Natural killer cell (primary cell): ENCODE data around the gene INPPL1. TPM values are rescaled to one million over a fixed set of nuclear protein-coding genes. Genes with fewer than 3 reads are reported as not detected.

Experiments
- ATAC-seq, 3 donors: fragments of 150-1000 bp in 2 of 3; fragments of 200-7000 bp in 1 of 3; cut with Tn5 transposase; 1 replicate in 1 of 3; 2 replicates in 2 of 3; pipeline ENCODE4 v1.10.0; 2021; ENCODE audit warnings: mild to moderate bottlenecking in 2 of 3, moderate library complexity in 2 of 3
- DNase-seq, 2 donors: peaks; one replicate each; pipeline versions ENCODE4 v3.0.0 to v3.0.0-alpha.2; 2013 to 2021; ENCODE audit warnings: mixed read lengths in 1 of 2
- H3K27ac ChIP-seq: one replicate; pipeline ENCODE4 v1.5.1; 2013; ENCODE audit warnings: mild to moderate bottlenecking, low read length
- H3K27me3 ChIP-seq: one replicate; pipeline ENCODE4 v1.6.1; 2013; ENCODE audit warnings: low read length; ENCODE audit not compliant: control insufficient read depth, insufficient read depth
- H3K36me3 ChIP-seq: one replicate; pipeline ENCODE4 v1.6.1; 2013; ENCODE audit warnings: low read length; ENCODE audit not compliant: control insufficient read depth, insufficient read depth
- H3K4me1 ChIP-seq: one replicate; pipeline ENCODE4 v1.6.1; 2013; ENCODE audit warnings: low read length; ENCODE audit not compliant: control insufficient read depth, insufficient read depth
- H3K4me3 ChIP-seq: one replicate; pipeline ENCODE4 v1.5.1; 2013; ENCODE audit warnings: low read length
- H3K9me3 ChIP-seq: one replicate; pipeline ENCODE4 v1.6.1; 2013; ENCODE audit warnings: low read length; ENCODE audit not compliant: control insufficient read depth, insufficient read depth
- H3K27ac Mint-ChIP-seq, 2 donors: one replicate each; pipeline ENCODE4 v1.8.0; 2022; ENCODE audit warnings: mild to moderate bottlenecking in 2 of 2, mixed read lengths in 2 of 2, moderate library complexity in 1 of 2
- H3K27me3 Mint-ChIP-seq, 2 donors: one replicate each; pipeline ENCODE4 v1.8.0; 2022; ENCODE audit warnings: low read depth in 2 of 2, mixed read lengths in 2 of 2
- H3K36me3 Mint-ChIP-seq: one replicate; pipeline ENCODE4 v1.8.0; 2022; ENCODE audit warnings: mixed read lengths
- H3K4me1 Mint-ChIP-seq, 2 donors: one replicate each; pipeline ENCODE4 v1.8.0; 2022; ENCODE audit warnings: mixed read lengths in 2 of 2
- H3K4me3 Mint-ChIP-seq: one replicate; pipeline ENCODE4 v1.8.0; 2022; ENCODE audit warnings: mild to moderate bottlenecking, moderate library complexity, mixed read lengths
- H3K9me3 Mint-ChIP-seq, 2 donors: one replicate each; pipeline ENCODE4 v1.8.0; 2022; ENCODE audit warnings: mixed read lengths in 2 of 2
- CTCF ChIP-seq: fragments of 200-600 bp; IDR thresholded peaks from one replicate; pipeline ENCODE4 v1.8.0; 2022; ENCODE audit warnings: antibody characterized with exemption
- whole genome bisulfite sequencing: methylation state at CpG from one replicate; pipeline ENCODE4 v1.1.7; 2013; ENCODE audit warnings: missing lambda C conversion rate; ENCODE audit not compliant: insufficient coverage; 5-methylcytosine and 5-hydroxymethylcytosine counted together
- intact Hi-C: fragments of 100-400 bp; cut with micrococcal nuclease; formaldehyde crosslinking; loops from one replicate; pipeline ENCODE4 v1.14.2; 2022
- total RNA-seq, 4 donors: library from RNA; stranded (reverse); fragments of 120-200 nt in 1 of 4; gene quantifications; one replicate each; pipeline versions ENCODE4 v1.2.3 to v1.2.4, GENCODE V29; 2013 to 2022

Gene INPPL1
- total RNA-seq, 3 donors from 2014 or later (not counting 1 experiment from before 2014, with no cell fraction given) = 193 to 207 (median 195) TPM

GRCh38 chr11:72233056-72233772 is 8.6 kb downstream of the INPPL1 start:
- intact Hi-C loops = no loop called here
- H3K36me3 Mint-ChIP-seq = no peaks in the 10 kb centered on the region
- Histone ChIP-seq H3K36me3 (peaks cover 80% of the 10 kb centered on the region), H3K27me3 (no peaks in the 10 kb centered on the region), H3K4me3 (no peak overlapping the region), H3K27ac (no peak overlapping the region), H3K4me1 (no peaks in the 10 kb centered on the region), H3K9me3 (no peaks in the 10 kb centered on the region)
- H3K4me1 Mint-ChIP-seq = peaks cover 9 to 28% of the 10 kb centered on the region in 2 donors
- H3K27ac Mint-ChIP-seq = peak overlapping the region in 1 of 2 donors; percentile 19
- no peak for DNase-seq
- no peak overlapping the region for H3K4me3 Mint-ChIP-seq
- H3K27me3 Mint-ChIP-seq = no peaks in the 10 kb centered on the region
- H3K9me3 Mint-ChIP-seq = no peaks in the 10 kb centered on the region
- 98% methylated on average over 12 of the region's 13 CpGs for WGBS
- no peak for ATAC-seq
- no peak for TF ChIP-seq CTCF

- 93% methylated on average over 8 of the region's 8 CpGs for WGBS
- no peaks in the 10 kb centered on the region for H3K36me3 Mint-ChIP-seq
Measured at GRCh38 chr11:72233773-72234513, 9.4 kb downstream of the INPPL1 start.

GRCh38 chr11:72234514-72234830 is 9.9 kb downstream of the INPPL1 start:
- WGBS = 51% methylated on average over 3 of the region's 3 CpGs
- no peak for TF ChIP-seq CTCF
- no peak for ATAC-seq
- Mint-ChIP-seq H3K9me3 (no peaks in the 10 kb centered on the region), H3K4me1 (peaks cover 9 to 28% of the 10 kb centered on the region in 2 donors), H3K27ac (peak overlapping the region in 1 of 2 donors; percentile 19), H3K27me3 (peaks cover 0 to 5% of the 10 kb centered on the region in 2 donors), H3K36me3 (no peaks in the 10 kb centered on the region), H3K4me3 (no peak overlapping the region)
- no peak overlapping the region for H3K27ac ChIP-seq
- no peak for DNase-seq
- intact Hi-C loops = no loop called here
- H3K27me3 ChIP-seq = peaks cover 3% of the 10 kb centered on the region
- no peaks in the 10 kb centered on the region for H3K9me3 ChIP-seq
- peaks cover 8% of the 10 kb centered on the region for H3K4me1 ChIP-seq
- H3K4me3 ChIP-seq = no peak overlapping the region
- H3K36me3 ChIP-seq = peaks cover 69% of the 10 kb centered on the region

More at GRCh38 chr11:72233773-72234513, 9.4 kb downstream of the INPPL1 start:
- Mint-ChIP-seq H3K4me3 (no peak overlapping the region), H3K27ac (peak overlapping the region in 1 of 2 donors; percentile 19), H3K9me3 (no peaks in the 10 kb centered on the region), H3K4me1 (peaks cover 9 to 28% of the 10 kb centered on the region in 2 donors), H3K27me3 (peaks cover 0 to under 1% of the 10 kb centered on the region in 2 donors)
- H3K36me3 ChIP-seq = peaks cover 74% of the 10 kb centered on the region
- H3K9me3 ChIP-seq = no peaks in the 10 kb centered on the region
- no peaks in the 10 kb centered on the region for H3K27me3 ChIP-seq
- no peak overlapping the region for H3K4me3 ChIP-seq
- ATAC-seq (no peak), DNase-seq (no peak)
- intact Hi-C loops = no loop called here
- no peak overlapping the region for H3K27ac ChIP-seq
- H3K4me1 ChIP-seq = peaks cover 2% of the 10 kb centered on the region
- no peak for TF ChIP-seq CTCF
